GF-D8 (cell line): ENCODE measurements around the gene GAL3ST2.

Experiments used
- DNase-seq: peaks from one replicate; lab custom pipeline; 2025; lab: John Stamatoyannopoulos, UW

GAL3ST2 gene

DNA sequence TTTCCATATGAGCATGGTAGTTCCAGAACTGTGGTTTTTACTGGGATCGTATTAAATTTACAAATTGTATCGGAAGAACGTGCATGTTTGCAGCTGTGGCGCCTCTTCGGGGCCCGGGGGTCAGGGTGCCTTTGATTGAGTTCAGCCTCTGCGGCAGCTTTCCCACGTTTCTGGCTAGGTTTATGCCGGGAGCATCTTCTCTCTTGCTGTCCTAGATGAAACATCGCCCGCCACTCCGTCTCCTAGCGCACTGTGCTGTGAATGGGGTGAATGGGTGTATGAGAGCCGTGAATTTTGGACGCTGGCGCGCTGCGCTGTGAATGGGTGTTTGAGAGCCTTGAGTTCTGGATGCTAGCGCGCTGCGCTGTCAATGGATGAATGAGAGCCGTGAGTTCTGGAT is 69.8 kb downstream of the GAL3ST2 start:
- DNase-seq: no peak

DNA sequence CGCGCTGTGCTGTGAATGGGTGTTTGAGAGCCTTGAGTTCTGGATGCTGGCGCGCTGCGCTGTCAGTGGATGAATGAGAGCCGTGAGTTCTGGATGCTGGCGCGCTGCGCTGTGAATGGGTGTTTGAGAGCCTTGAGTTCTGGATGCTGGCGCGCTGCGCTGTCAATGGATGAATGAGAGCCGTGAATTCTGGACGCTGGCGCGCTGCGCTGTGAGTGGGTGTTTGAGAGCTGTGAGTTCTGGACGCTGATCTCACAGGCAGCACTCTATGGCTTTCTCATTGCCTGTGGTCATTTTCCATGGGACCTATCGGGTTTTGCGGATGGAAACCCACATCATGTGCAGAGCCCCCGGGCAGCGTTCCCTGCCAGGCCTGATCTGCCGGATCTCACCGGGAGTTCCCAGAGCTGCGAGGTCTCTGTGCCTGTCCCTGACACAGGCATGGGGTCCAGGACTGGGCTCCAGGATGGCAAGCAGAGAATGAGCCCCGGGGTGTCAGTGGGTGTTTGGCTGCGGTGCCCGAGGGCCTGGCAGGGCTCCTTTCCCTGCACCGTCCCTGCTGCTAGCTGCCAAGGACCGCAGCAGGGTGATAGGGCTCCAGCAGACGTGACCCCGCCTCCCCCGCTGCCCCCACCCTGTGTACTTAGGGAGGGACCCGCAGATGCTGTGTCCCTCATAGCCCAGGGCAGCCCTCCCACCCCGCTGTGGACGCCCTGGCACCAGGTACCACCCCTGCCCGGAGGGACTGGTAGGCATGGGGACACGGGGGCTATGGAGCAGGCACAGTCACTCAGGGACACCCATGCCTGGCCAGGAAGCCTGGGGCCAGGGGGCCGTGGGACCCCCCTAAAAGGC is 72.4 kb downstream of the GAL3ST2 start:
- DNase-seq: no peak

DNA sequence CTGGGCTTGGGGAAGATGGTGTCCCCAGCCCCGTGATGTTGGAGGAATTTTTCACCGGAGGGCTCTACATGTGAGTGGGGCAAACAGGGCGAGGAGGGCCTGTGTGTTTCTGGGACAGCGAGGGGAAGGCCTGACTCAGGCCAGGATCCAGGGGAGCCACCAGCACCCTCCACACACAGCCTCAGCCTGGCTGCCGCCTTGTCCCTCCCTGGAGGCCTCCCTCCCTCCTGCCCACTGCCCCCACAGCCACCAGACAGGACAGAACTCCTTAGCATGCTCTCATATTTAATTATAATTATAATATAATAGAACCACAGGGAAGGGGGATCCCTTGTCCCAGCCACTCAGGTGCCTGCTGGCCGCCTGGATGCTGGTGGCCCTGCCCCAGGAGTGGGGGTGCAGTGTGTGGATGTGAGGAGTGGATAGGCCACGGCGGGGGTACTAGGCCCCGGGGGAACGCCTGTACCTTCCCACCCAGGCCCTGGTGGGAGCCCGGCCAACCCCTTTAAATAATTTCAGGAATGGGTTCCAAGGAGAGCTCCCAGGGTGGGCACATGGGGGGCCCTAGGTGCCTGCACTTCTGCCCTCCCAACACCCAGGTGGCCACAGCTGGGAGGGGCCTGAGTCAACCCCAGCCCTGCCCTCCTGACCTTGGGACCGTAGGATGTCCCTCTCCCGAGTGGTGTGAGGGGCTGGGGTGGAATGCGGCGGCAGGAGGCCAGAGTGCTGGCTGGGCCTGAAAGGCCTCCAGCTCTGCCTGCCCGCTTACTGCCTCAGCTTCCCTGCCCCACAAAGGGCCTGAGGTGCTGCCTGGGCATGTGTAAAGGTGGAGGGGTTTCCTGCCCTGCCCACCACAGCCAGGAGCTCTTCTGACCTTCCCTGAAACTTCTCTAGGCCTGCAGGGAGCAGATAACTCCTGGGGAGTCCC is 73.3 kb downstream of the GAL3ST2 start:
- DNase-seq: no peak

DNA sequence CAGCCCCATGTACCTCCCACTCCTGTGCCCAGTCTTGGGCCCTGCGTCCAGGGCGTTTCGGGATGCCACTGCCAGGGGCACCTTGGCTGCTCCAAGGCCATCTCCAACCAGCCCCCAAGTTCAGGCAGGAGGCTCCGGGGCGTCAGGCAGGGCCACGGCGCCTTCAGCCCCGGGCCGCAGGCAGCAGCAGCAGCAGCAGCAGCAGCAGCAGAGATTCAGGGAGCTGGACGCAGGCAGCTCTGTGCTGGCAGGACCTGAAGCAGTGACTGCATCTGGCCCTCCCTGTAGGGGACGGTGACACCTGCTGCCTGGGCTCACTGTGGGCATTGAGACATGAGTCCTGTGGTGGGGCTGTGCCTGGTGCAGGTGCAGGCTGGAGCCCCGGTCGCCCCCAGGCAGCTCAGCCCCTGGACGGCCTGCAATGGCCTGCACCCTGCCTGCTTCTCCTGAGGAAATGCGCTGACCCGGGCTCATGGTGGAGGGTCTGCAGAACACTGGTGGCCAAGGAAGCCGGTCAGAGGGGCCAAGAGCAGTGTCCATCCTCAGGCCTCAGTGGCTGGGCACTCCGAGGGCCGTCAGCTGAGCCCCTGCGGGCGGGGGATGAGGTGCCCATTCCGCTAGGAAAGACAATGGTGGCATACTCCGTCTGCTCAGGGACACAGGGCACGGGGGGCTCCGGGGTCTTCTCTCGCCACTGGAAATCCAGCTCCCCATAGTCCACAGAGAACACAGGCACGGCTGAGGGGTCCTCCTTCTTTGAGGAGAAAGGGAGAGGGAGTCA is 74.1 kb downstream of the GAL3ST2 start:
- no peak for DNase-seq

DNA sequence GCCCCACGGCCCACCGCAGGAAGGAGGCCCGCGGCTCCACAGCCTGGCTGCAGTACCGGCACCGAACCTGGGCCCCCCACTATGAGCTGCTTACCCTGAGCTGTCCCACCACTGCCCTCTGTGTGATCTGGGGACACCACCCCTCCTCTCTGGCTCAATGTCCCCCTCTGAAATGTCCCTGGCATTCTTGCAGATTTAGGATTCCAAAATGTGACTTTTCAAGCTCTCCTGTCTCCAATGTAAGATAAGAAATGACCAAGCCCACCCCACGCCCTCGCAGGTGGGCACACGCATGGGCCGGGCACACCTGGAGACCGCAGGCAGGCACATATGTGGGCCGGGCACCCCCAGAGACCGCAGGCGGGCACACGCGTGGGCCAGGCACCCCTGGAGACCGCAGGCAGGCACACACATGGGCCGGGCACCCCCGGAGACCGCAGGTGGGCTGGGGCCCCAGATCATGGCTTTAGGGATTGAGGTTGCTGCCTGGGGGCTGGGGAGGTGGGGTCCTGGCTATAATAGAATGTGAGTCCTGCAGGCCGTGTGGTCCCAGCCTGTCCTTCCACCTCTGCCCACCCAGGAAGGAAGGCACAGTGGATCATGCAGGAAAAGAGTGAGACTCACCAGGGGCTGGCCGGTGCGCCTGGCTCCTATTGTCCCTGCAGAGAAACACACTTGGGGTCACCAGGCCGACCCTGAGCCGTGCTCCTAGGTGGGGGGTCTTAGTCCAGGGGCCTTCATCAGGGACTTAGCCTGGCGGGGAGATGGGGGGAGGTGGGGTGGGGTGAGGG is 74.9 kb downstream of the GAL3ST2 start:
- no peak for DNase-seq

DNA sequence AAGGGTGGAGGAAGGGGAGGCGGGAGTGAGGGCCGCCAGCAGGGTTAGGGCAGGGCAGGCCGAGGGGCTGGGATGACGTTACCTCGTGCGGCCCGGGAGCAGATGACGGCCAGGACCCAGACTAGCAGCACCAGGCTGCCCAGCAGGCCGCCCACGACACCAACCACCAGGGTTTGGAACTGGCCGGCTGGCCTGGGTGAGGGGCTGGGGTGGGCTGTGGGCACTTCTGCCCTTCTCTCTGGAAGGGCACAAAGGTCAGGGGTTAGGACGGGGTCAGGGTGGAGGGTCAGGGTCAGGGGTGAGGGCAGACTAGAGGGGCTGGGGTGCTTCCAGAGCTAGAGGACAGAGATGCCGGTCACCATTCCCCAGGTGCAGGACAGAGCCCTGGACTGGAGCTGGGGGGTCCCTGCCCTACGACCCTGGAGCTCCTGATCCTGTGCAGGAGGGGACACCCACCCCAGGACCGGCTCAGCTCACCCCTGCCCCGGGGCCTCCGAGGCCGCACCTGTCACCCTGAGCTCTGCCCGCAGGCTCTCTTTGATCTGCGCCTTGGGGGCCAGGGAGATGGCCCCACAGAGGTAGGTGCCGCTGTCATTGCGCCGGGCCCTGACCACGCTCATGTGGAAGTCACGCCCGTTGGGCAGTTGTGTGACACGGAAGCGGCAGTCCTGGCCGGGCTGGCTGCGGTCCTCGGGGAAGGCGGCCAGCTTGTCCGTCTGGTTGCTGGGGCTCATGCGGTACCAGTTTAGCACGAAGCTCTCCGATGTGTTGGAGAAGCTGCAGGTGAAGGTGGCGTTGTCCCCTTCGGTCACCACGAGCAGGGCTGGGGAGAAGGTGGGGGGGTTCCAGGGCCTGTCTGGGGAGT is 75.7 kb downstream of the GAL3ST2 start:
- DNase-seq: no peak

DNA sequence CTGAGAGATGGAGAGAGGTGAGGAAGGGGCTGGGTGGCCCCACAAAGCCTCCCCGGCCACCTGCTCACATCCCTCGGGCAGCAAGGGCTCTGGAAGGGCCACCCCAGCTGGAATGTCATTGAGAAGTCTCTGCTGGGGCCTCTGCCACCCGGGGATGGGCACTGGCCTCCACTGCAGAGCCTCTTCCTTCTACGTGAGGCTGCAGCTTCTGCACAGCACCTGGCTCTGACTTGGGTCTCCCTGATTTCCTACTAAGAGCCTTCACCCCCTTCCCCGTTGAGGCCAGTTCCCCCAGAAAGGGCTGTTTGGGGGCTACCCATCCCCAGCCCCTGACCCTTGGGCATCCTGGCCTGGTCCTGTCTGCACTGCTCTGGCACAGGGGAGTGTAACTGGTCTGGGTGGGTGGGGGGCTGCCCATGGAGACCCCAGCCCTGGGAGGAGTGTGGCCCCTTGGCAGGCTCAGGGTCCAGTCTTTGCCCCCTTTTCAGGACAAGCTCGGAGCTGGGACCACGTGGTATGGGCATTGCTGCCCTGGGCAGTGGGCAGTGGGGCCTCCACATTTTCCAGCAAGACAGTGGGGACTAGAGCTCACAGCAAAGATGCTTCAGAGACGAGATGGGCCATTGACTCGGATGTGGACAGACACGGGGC is 76.5 kb downstream of the GAL3ST2 start:
- no peak for DNase-seq
